GM11168 (cell line): Measurements from ENCODE around the gene BCL10.

Source experiments
- in situ Hi-C: fragments of 300-500 bp; cut with MboI; formaldehyde crosslinking; loops from one replicate; pipeline ENCODE4 v1.12.0; 2022; ENCODE audit warnings: low sequenced_read_pairs; ENCODE audit not compliant: unreplicated experiment

Gene BCL10

GRCh38 chr1:85303440-85304162 is 27.2 kb upstream of the BCL10 start:
- in situ Hi-C loops: loop anchor here (10.0 to 25.0 kb wide), 2 partner anchors 271 to 409 kb away; partner anchors contain the start of gene ZNHIT6

- in situ Hi-C loops: loop anchor here (10.0 to 25.0 kb wide), 2 partner anchors 275 to 412 kb away; partner anchors contain the start of gene ZNHIT6
These were observed 23.7 kb upstream of the BCL10 start for GRCh38 chr1:85300140-85300539.

- in situ Hi-C loops: no loop called here
These were observed 21.6 kb upstream of the BCL10 start for GRCh38 chr1:85297855-85298629.

- in situ Hi-C loops: no loop called here
These were observed 21.1 kb upstream of the BCL10 start for GRCh38 chr1:85297538-85297854.

- in situ Hi-C loops: no loop called here
These were observed 20.5 kb upstream of the BCL10 start for GRCh38 chr1:85296980-85297379.

GRCh38 chr1:85295654-85296053 is 19.2 kb upstream of the BCL10 start:
- in situ Hi-C loops: no loop called here

- in situ Hi-C loops: no loop called here
These were observed 18.6 kb upstream of the BCL10 start for GRCh38 chr1:85295006-85295431.

- in situ Hi-C loops: no loop called here
These were observed 14.4 kb upstream of the BCL10 start for GRCh38 chr1:85290826-85291225.

GRCh38 chr1:85289848-85290335 is 13.5 kb upstream of the BCL10 start:
- in situ Hi-C loops: no loop called here

- in situ Hi-C loops: no loop called here
These were observed 12.9 kb upstream of the BCL10 start for GRCh38 chr1:85289207-85289847.

GRCh38 chr1:85284202-85284601 is 7.8 kb upstream of the BCL10 start:
- in situ Hi-C loops: no loop called here

- in situ Hi-C loops: no loop called here
These were observed 7.2 kb upstream of the BCL10 start for GRCh38 chr1:85283475-85284199.

- in situ Hi-C loops: no loop called here
These were observed 6.0 kb upstream of the BCL10 start for GRCh38 chr1:85282424-85282823.

GRCh38 chr1:85280636-85281035 is 4.2 kb upstream of the BCL10 start:
- in situ Hi-C loops: no loop called here

GRCh38 chr1:85279458-85280080 is 3.1 kb upstream of the BCL10 start:
- in situ Hi-C loops: loop anchor here (10.0 kb wide), 1 partner anchor 335 kb away; no protein-coding TSS in a partner anchor

- in situ Hi-C loops: loop anchor here (10.0 kb wide), 1 partner anchor 334 kb away; no protein-coding TSS in a partner anchor
These were observed 2.5 kb upstream of the BCL10 start for GRCh38 chr1:85278853-85279314.

GRCh38 chr1:85277802-85278201 is 1.4 kb upstream of the BCL10 start:
- in situ Hi-C loops: loop anchor here (10.0 kb wide), 1 partner anchor 333 kb away; no protein-coding TSS in a partner anchor

GRCh38 chr1:85276978-85277639 is 677 bp upstream of the BCL10 start:
- in situ Hi-C loops: loop anchor here (10.0 kb wide), 1 partner anchor 332 kb away; no protein-coding TSS in a partner anchor

- in situ Hi-C loops: loop anchor here (10.0 kb wide), 1 partner anchor 331 kb away; no protein-coding TSS in a partner anchor
These were observed 674 bp downstream of the BCL10 start for GRCh38 chr1:85275701-85276214.
